Heart right ventricle (tissue), 16 donors: ENCODE data around the gene EHBP1. TPM values are rescaled to one million over a fixed set of nuclear protein-coding genes. Genes with fewer than 3 reads are reported as not detected.

Source experiments
- ATAC-seq, 8 donors: fragments of 200-7000 bp; cut with Tn5 transposase; one replicate each; pipeline ENCODE4 v1.9.1; 2020; ENCODE audit warnings: mild to moderate bottlenecking in 8 of 8, moderate library complexity in 8 of 8, moderate number of reproducible peaks in 1 of 8
- DNase-seq, 2 donors: peaks; one replicate each; pipeline ENCODE4 v3.0.0-alpha.2; 2020
- H3K27ac ChIP-seq, 10 donors: fragments of 200-600 bp; sonication (generic) in 2 of 10; one replicate each; pipeline versions ENCODE4 v1.5.0 to v1.8.0; 2020 to 2022; ENCODE audit warnings: mild to moderate bottlenecking in 3 of 10
- H3K27me3 ChIP-seq, 7 donors: fragments of 200-600 bp; one replicate each; pipeline ENCODE4 v1.8.0; 2021 to 2022; ENCODE audit warnings: mild to moderate bottlenecking in 2 of 7
- H3K36me3 ChIP-seq, 9 donors: fragments of 200-600 bp; sonication (generic) in 1 of 9; one replicate each; pipeline versions ENCODE4 v1.5.0 to v1.8.0; 2020 to 2022; ENCODE audit warnings: mild to moderate bottlenecking in 2 of 9
- H3K4me1 ChIP-seq, 9 donors: fragments of 200-600 bp; sonication (generic) in 1 of 9; one replicate each; pipeline versions ENCODE4 v1.5.0 to v1.8.0; 2020 to 2022; ENCODE audit warnings: mild to moderate bottlenecking in 4 of 9
- H3K4me3 ChIP-seq, 10 donors: fragments of 200-600 bp; sonication (generic) in 2 of 10; one replicate each; pipeline versions ENCODE4 v1.5.0 to v1.8.0; 2020 to 2022; ENCODE audit warnings: mild to moderate bottlenecking in 7 of 10, moderate library complexity in 2 of 10
- H3K9me3 ChIP-seq, 11 donors: fragments of 200-600 bp in 10 of 11; sonication (generic) in 2 of 11; one replicate each; pipeline versions ENCODE4 v1.5.0 to v1.8.0; 2013 to 2022; ENCODE audit warnings: mild to moderate bottlenecking in 2 of 11, control low read depth in 1 of 11, moderate library complexity in 1 of 11
- WGBS, 2 donors: extraction: QIAGEN DNeasy Blood & Tissue Kit; methylation state at CpG; one replicate each; pipeline ENCODE4 v1.1.7; 2013; ENCODE audit warnings: inconsistent platforms in 1 of 2; 5-methylcytosine and 5-hydroxymethylcytosine counted together
- intact Hi-C, 10 donors: fragments of 100-400 bp; cut with DNase I; formaldehyde crosslinking; loops; one replicate each; pipeline versions ENCODE4 v1.11.1 to v1.14.2; 2022
- polyA plus RNA-seq, 2 donors: library from polyadenylated mRNA; stranded (reverse); fragments of 200-250 nt; gene quantifications; one replicate each; pipeline ENCODE4 v1.2.3, GENCODE V29; 2013
- total RNA-seq, 10 donors: library from RNA; stranded (reverse); fragmentation: NEBNext Ultra II Directional in 3 of 10; extraction: Animal tissue kit (Norgen Biotek cat#: 25700) in 3 of 10; gene quantifications; one replicate each; pipeline versions ENCODE4 v1.2.1 to v1.2.4, GENCODE V29; 2021 to 2023
- TF ChIP-seq, protein P1 (sequence below), 9 donors: fragments of 200-600 bp; sonication (generic) in 2 of 9; IDR thresholded peaks; one replicate each; pipeline versions ENCODE4 v1.5.0 to v1.8.0; 2021 to 2022; ENCODE audit warnings: antibody characterized with exemption in 9 of 9, mild to moderate bottlenecking in 5 of 9, moderate library complexity in 1 of 9
- donor health status: Arrhythmogenic right ventricular cardiomyopathy.
- donor health status: ischemic (EF 13 %, LVEDD 7.1; RV severe dilation, severe dysfunction).
- donor health status: healthy with polysubstance abuse.
- donor health status: DM: no; HTN: yes; CAD: no.
- donor health status: DM: no; HTN: no; CAD: no.
- donor health status: ischemic (EF 25% LVEDD 6.9; RV normal size, moderate dysfunction).
- donor health status: ischemic (EF 25% LVEDD 5.7; RV mildly dilated, moderate dysfunction).
- donor health status: healthy.
- donor health status: DM: yes; HTN: yes; CAD: no.
- donor health status: Ischemic cardiomyopathy.
- donor health status: ischemic (EF 35%, LVEDD 5.7; RV mildly dilated, moderate dysfunction).
- donor health status: nonischemic (EF 11% LVEDD 7.7; RV severe dilation, severe dysfunction).
- donor health status: DM: yes; HTN: yes; CAD: no.
- donor health status: PGD.
- donor health status: ischemic (EF 29% LVEDD 5.4; RV normal size, mild dysfunction).
- donor health status: nonischemic (EF 23%, LVEDD 6.1; RV moderate dilation, normal function).

Gene EHBP1
- total and polyA plus RNA-seq, 12 donors = 7.8 to 26.1 (median 20.1) TPM

DNA sequence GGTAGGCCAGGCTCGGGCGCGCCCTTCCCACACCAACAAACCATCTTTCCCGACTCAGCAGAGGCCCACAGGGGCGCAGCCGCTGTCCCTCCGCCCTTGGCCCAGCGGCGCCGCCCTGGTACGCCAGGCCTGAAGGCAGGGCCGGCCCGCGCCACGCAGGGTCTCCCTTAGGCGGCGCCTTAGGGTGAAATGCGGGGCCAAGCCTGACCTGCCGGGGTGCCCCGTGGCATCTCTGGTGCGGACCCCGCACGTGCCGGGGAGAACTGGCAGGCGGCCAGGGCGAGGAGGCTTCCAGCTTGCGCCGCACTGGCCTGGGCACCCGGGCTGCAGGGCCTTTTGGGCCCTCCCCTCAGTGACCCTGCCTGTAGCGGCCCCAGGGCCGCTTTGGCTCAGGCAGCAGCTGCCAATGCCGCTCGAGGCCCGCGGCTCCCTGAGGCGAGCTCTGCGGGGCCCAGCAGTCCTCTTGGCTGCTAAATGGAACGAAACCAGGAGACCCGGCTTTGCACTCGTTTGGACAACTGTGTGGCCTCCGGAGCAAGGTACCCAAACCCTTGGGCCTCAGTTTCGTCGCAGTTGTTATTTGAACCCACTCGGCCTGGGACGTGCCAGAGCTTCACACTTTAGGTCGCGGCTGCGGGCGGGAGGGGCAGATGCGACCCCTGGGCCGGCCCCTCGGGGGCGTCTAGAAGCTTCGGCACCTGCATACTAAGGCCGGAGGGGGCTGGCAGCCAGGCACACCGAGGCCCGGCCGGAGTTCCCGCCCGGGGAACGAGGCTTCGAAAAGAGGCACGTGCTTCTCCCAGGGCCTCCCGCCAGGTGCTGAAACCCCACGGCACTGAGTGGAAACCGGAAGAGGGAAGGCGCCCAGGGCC is 353.6 kb downstream of the EHBP1 start:
- Histone ChIP-seq H3K27ac (no peak overlapping the region), H3K9me3 (no peaks in the 10 kb centered on the region), H3K36me3 (no peaks in the 10 kb centered on the region), H3K27me3 (peaks cover 56 to 100% (median 100%) of the 10 kb centered on the region in 7 donors), H3K4me1 (peaks cover 9 to 61% (median 51%) of the 10 kb centered on the region in 9 donors), H3K4me3 (peak overlapping the region in 6 of 10 donors; percentile 2 to 42 (median 18))
- intact Hi-C loops = no loop called here
- no peak for DNase-seq
- peak in 5 of 8 donors; percentile 10 to 58 (median 29) for ATAC-seq
- TF ChIP-seq, protein P1, sequence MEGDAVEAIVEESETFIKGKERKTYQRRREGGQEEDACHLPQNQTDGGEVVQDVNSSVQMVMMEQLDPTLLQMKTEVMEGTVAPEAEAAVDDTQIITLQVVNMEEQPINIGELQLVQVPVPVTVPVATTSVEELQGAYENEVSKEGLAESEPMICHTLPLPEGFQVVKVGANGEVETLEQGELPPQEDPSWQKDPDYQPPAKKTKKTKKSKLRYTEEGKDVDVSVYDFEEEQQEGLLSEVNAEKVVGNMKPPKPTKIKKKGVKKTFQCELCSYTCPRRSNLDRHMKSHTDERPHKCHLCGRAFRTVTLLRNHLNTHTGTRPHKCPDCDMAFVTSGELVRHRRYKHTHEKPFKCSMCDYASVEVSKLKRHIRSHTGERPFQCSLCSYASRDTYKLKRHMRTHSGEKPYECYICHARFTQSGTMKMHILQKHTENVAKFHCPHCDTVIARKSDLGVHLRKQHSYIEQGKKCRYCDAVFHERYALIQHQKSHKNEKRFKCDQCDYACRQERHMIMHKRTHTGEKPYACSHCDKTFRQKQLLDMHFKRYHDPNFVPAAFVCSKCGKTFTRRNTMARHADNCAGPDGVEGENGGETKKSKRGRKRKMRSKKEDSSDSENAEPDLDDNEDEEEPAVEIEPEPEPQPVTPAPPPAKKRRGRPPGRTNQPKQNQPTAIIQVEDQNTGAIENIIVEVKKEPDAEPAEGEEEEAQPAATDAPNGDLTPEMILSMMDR (IDR thresholded peaks at IDR 0.05) = no peak
- 3 to 5% methylated on average over 66 to 67 of the region's 67 CpGs for WGBS, 2 donors

GRCh38 chr2:63059793-63060471 is 354.4 kb downstream of the EHBP1 start:
- Histone ChIP-seq H3K27ac (no peak overlapping the region), H3K36me3 (no peaks in the 10 kb centered on the region), H3K9me3 (no peaks in the 10 kb centered on the region), H3K4me1 (peaks cover 9 to 54% (median 47%) of the 10 kb centered on the region in 9 donors), H3K4me3 (no peak overlapping the region), H3K27me3 (peaks cover 48 to 100% (median 100%) of the 10 kb centered on the region in 7 donors)
- 5 to 8% methylated on average over 26 to 39 of the region's 39 CpGs for WGBS, 2 donors
- ATAC-seq (peak in 1 of 8 donors; percentile 38), DNase-seq (no peak)
- TF ChIP-seq, protein P1 (IDR thresholded peaks at IDR 0.05) = no peak
- intact Hi-C loops = no loop called here

DNA sequence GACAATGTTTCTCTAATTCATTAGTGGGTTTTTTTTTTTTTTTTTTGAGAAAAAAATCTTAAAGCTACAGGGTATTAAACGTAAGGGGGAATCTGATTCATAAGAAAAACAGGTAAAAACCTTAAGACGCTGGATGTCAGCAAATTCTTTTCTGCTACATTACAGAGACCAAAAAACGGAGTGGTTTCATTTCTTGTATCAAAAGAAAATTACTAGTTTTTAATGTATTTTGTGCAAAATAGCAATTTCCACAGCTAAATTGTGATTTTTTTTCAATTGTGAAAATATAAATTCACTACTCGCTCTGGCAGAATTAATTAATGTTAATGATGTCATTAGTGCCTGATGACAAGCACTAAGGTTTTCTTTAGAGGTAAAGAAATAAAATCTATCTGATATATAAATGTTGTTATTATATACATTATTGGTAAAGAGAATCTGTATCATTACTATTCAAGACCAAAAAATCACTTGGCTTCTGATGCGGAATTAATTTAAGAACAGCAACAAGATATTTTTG is 355.0 kb downstream of the EHBP1 start:
- H3K36me3 ChIP-seq = no peaks in the 10 kb centered on the region
- no peak overlapping the region for H3K4me3 ChIP-seq
- intact Hi-C loops = no loop called here

DNA sequence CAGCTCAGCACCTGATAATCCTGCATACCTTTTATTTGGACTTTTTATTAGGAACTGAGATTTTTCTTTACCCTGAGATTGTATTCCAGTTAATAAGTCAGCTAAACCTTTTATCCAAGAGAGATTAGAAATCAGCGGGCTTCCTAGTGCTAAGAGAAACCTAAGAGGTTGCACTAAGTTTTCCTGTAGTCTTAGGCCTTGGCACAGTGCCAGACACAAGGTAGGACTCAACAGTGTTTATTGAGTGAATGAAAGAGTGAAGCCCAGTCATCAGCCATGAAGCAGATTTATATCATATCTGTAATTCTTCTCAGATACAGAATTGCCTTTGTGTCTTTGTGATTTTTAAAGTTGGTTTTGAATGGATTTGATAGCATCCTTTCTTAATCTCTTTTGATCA is 358.7 kb downstream of the EHBP1 start:
- peaks cover 0 to 6% (median 0%) of the 10 kb centered on the region in 11 donors for H3K9me3 ChIP-seq
- H3K27me3 ChIP-seq = peaks cover 17 to 100% (median 100%) of the 10 kb centered on the region in 7 donors
- H3K36me3 ChIP-seq = no peaks in the 10 kb centered on the region
- TF ChIP-seq, protein P1 (IDR thresholded peaks at IDR 0.05) = no peak
- ATAC-seq (no peak), DNase-seq (no peak)
- 59 to 73% methylated on average over 1 of the region's 1 CpG for WGBS, 2 donors
- H3K27ac ChIP-seq = no peak overlapping the region
- intact Hi-C loops = no loop called here
- no peak overlapping the region for H3K4me3 ChIP-seq
- H3K4me1 ChIP-seq = peaks cover 0 to 12% (median 7%) of the 10 kb centered on the region in 9 donors

More for the DNA sequence above, 355.0 kb downstream of the EHBP1 start:
- TF ChIP-seq, protein P1 (IDR thresholded peaks at IDR 0.05) = no peak
- WGBS, 2 donors = 24 to 34% methylated on average over 5 of the region's 5 CpGs
- DNase-seq (no peak), ATAC-seq (no peak)
- Histone ChIP-seq H3K4me1 (peaks cover 9 to 49% (median 43%) of the 10 kb centered on the region in 9 donors), H3K9me3 (no peaks in the 10 kb centered on the region), H3K27me3 (peaks cover 42 to 100% (median 100%) of the 10 kb centered on the region in 7 donors), H3K27ac (no peak overlapping the region)
